HepG2 (cell line): ENCODE results near the gene CSTPP1. TPM values are rescaled to one million over a fixed set of nuclear protein-coding genes. Genes with fewer than 3 reads are reported as not detected.

ENCODE experiments used
- ATAC-seq: fragments of 200-7000 bp; cut with Tn5 transposase; 3 replicates; pipeline ENCODE4 v1.9.1; 2020; ENCODE audit warnings: mild to moderate bottlenecking, moderate library complexity
- BruUV-seq: library from RNA; stranded (reverse); fragments of 400-500 nt; replicated peaks from 2 replicates; lab custom pipeline; 2021; lab: Mats Ljungman, UMichigan
- CTCF ChIA-PET: fragments of 300-600 bp; formaldehyde crosslinking; extraction: SDS; loops from one replicate; lab custom pipeline; 2021; ENCODE audit warnings: low total read pairs, inconsistent platforms, low intra/inter-chr PET ratio; lab: Yijun Ruan, JAX
- POLR2A ChIA-PET: fragments of 350-600 bp; sonication (Branson Sonifier 250); formaldehyde crosslinking; loops from one replicate; lab custom pipeline; 2020; ENCODE audit warnings: antibody characterized with exemption, inconsistent platforms; lab: Yijun Ruan, JAX
- DNase-seq: peaks from one replicate; pipeline ENCODE4 v3.0.0-alpha.2; 2015; ENCODE audit warnings: low spot score
- FAIRE-seq: peaks from 3 replicates; lab custom pipeline; 2011; peaks lifted over from hg19 to GRCh38; lab: Jason Lieb, UNC
- H2AFZ ChIP-seq: one replicate; pipeline ENCODE4 v1.6.1; 2011; ENCODE audit warnings: low read length, inconsistent platforms
- H3K27ac ChIP-seq: fragments of 300-600 bp; 3 replicates; pipeline ENCODE4 v1.8.0; 2011; ENCODE audit warnings: mixed run types, mild to moderate bottlenecking, mixed read lengths, low read length, inconsistent platforms; ENCODE audit not compliant: insufficient read depth; ENCODE audit errors: extremely low read length
- H3K27me3 ChIP-seq, 2 experiments: fragments of 200-600 bp in 1 of 2; 2 replicates in 1 of 2; 3 replicates in 1 of 2; pipeline versions ENCODE4 v1.6.0 to v1.8.0; 2011; ENCODE audit warnings: low read length in 2 of 2, mild to moderate bottlenecking in 2 of 2, moderate library complexity in 2 of 2, inconsistent platforms in 1 of 2; ENCODE audit not compliant: insufficient read depth in 2 of 2, control insufficient read depth in 1 of 2
- H3K36me3 ChIP-seq, 2 experiments: fragments of 200-600 bp in 1 of 2; replicated peaks in 1 of 2; 2 replicates in 1 of 2; 3 replicates in 1 of 2; pipeline versions ENCODE4 v1.5.1 to v1.8.0; 2011; ENCODE audit warnings: low read length in 2 of 2, inconsistent platforms in 1 of 2; ENCODE audit not compliant: insufficient read depth in 2 of 2, control insufficient read depth in 1 of 2
- H3K4me1 ChIP-seq: 2 replicates; pipeline ENCODE4 v1.5.1; 2012; ENCODE audit warnings: low read length, inconsistent platforms; ENCODE audit not compliant: insufficient read depth
- H3K4me2 ChIP-seq: 2 replicates; pipeline ENCODE4 v1.6.0; 2011; ENCODE audit warnings: low read depth, low read length, inconsistent platforms
- H3K4me3 ChIP-seq, 3 experiments: fragments of 200-600 bp in 1 of 3; sonication (generic), shearing (Covaris generic) in 1 of 3; replicated peaks in 1 of 3; 2 replicates each; pipeline ENCODE4 v1.5.1; 2011 to 2016; ENCODE audit warnings: low read length in 3 of 3, inconsistent platforms in 2 of 3, low read depth in 2 of 3, mild to moderate bottlenecking in 2 of 3, control low read depth in 1 of 3, mixed read lengths in 1 of 3; ENCODE audit not compliant: insufficient read depth in 1 of 3
- H3K79me2 ChIP-seq: one replicate; pipeline ENCODE4 v1.6.1; 2011; ENCODE audit warnings: low read length, inconsistent platforms; ENCODE audit not compliant: insufficient read depth
- H3K9ac ChIP-seq: 2 replicates; pipeline ENCODE4 v1.6.0; 2011; ENCODE audit warnings: mild to moderate bottlenecking, low read depth, low read length, inconsistent platforms; ENCODE audit not compliant: insufficient read depth
- H3K9me3 ChIP-seq: 2 replicates; pipeline ENCODE4 v1.5.1; 2012; ENCODE audit warnings: mild to moderate bottlenecking, low read length
- H4K20me1 ChIP-seq: 2 replicates; pipeline ENCODE4 v1.6.0; 2011; ENCODE audit warnings: inconsistent platforms, mild to moderate bottlenecking, low read length, moderate library complexity; ENCODE audit not compliant: insufficient read depth
- AGO2 ChIP-seq: fragments of 200-400 bp; formaldehyde crosslinking; optimal IDR thresholded peaks from 2 replicates; pipeline ENCODE3; 2017; ENCODE audit warnings: mild to moderate bottlenecking, low read depth, low read length, moderate library complexity
- DNMT3B ChIP-seq: conservative IDR thresholded peaks from 2 replicates; pipeline ENCODE4 v1.6.1; 2016; ENCODE audit warnings: missing biosample characterization, control low read depth
- SKI ChIP-seq: fragments of 450-650 bp; IDR thresholded peaks from one replicate; pipeline ENCODE4 v1.6.1; 2018; ENCODE audit warnings: mild to moderate bottlenecking; ENCODE audit not compliant: partially characterized antibody
- SSRP1 ChIP-seq: IDR thresholded peaks from 2 replicates; pipeline ENCODE4 v1.6.1; 2016; ENCODE audit warnings: control low read depth
- ZNF687 ChIP-seq: sonication (generic); formaldehyde crosslinking; IDR thresholded peaks from 2 replicates; pipeline ENCODE4 v1.5.1; 2020; ENCODE audit warnings: mild to moderate bottlenecking, missing genetic modification reagents, moderate library complexity
- WGBS: methylation state at CpG from one replicate; pipeline ENCODE4 v1.1.6; 2017; ENCODE audit warnings: low lambda C conversion rate; 5-methylcytosine and 5-hydroxymethylcytosine counted together
- in situ Hi-C: cut with HindIII; loops from 2 replicates; pipeline ENCODE4 v1.10.0; 2017; ENCODE audit warnings: low pct_unique_long_range_greater_than_20kb; ENCODE audit not compliant: extremely low pct_ligation_motif_present
- intact Hi-C: fragments of 100-400 bp; cut with micrococcal nuclease; formaldehyde crosslinking; loops from one replicate; pipeline ENCODE4 v1.10.0; 2022; ENCODE audit not compliant: unreplicated experiment
- polyA plus RNA-seq, 8 experiments: library from polyadenylated mRNA; depleted of rRNA in 3 of 8; stranded (reverse) in 7 of 8; unstranded in 1 of 8; fragments of >200 nt; fragmentation: Illumina TruSeq in 4 of 8; extraction: Trizol in 4 of 8; gene quantifications; 2 replicates each; pipeline versions ENCODE4 v1.2.1 to v1.2.3, GENCODE V29; 2011 to 2016; ENCODE audit warnings: low read depth in 4 of 8, missing spikeins in 1 of 8, mixed read lengths in 1 of 8; ENCODE audit not compliant: insufficient read depth in 1 of 8
- total RNA-seq, 5 experiments: library from RNA; depleted of rRNA; stranded (reverse); fragments of >200 nt; fragmentation: Illumina TruSeq; extraction: Trizol; gene quantifications; 2 replicates each; pipeline ENCODE4 v1.2.3, GENCODE V29; 2016; ENCODE audit warnings: low read depth in 1 of 5

The CSTPP1 gene
- total and polyA plus RNA-seq, 2 of the 13 experiments (the other 11 are each of a cell fraction or from before 2014, with no cell fraction given): 12.3 to 14.6 TPM

GRCh38 chr11:47166368-47166767 lies 229.8 kb downstream of the CSTPP1 start:
- in situ Hi-C loops: no loop called here
- H3K27me3 ChIP-seq: no peaks in the 10 kb centered on the region
- no peaks in the 10 kb centered on the region for H3K9me3 ChIP-seq
- no peak for FAIRE-seq
- H3K36me3 ChIP-seq: peaks cover 38 to 65% of the 10 kb centered on the region in 2 experiments
- H3K9ac ChIP-seq: no peak overlapping the region
- ChIA-PET CTCF (no interaction called here), POLR2A (interaction anchor here (1.2 kb wide), 1 partner anchor 20 kb away, joined by 4 read pairs; no protein-coding TSS in a partner anchor)
- intact Hi-C loops: no loop called here
- peaks cover 17% of the 10 kb centered on the region for H3K4me1 ChIP-seq
- no peak overlapping the region for H3K27ac ChIP-seq
- peaks cover 10% of the 10 kb centered on the region; the same call in 1 of the 2 replicates for H4K20me1 ChIP-seq
- WGBS: 80% methylated on average over 1 of the region's 5 CpGs
- no peak for TF ChIP-seq SKI
- peak; percentile 21; the same call in 1 of the 2 replicates for TF ChIP-seq ZNF687 (CRISPR knock-in tag)
- TF ChIP-seq SSRP1 (CRISPR knock-in tag): 0 out of 2 replicates have a peak, but pooled peaks have one; percentile 31
- no peak for TF ChIP-seq DNMT3B (CRISPR knock-in tag)
- peak; percentile 64 for TF ChIP-seq AGO2
- H2AFZ ChIP-seq: no peak overlapping the region
- no peak overlapping the region for H3K4me3 ChIP-seq
- ATAC-seq: no peak
- DNase-seq: no peak
- H3K4me2 ChIP-seq: no peak overlapping the region
- no TSS peak for BruUV-seq
- H3K79me2 ChIP-seq: peaks cover 17% of the 10 kb centered on the region
